HCT116 (cell line): ENCODE measurements around the gene TMEM11. TPM values are rescaled to one million over a fixed set of nuclear protein-coding genes. Genes with fewer than 3 reads are reported as not detected.

Experiments used
- ATAC-seq: fragments of 200-7000 bp; cut with Tn5 transposase; 2 replicates; pipeline ENCODE4 v1.9.1; 2020; ENCODE audit warnings: mild to moderate bottlenecking, moderate library complexity
- BruUV-seq: library from RNA; stranded (reverse); fragments of 400-500 nt; replicated peaks from 2 replicates; lab custom pipeline; 2021; lab: Mats Ljungman, UMichigan
- CTCF ChIA-PET: fragments of 300-600 bp; sonication (Branson Sonifier 250); formaldehyde crosslinking; loops from one replicate; lab custom pipeline; 2021; ENCODE audit warnings: antibody characterized with exemption; lab: Charles Lee
- POLR2A ChIA-PET: fragments of 300-600, 350-600 bp; sonication (Branson Sonifier 250); formaldehyde crosslinking; loops from one replicate; lab custom pipeline; 2021; ENCODE audit warnings: antibody characterized with exemption; lab: Charles Lee
- RAD21 ChIA-PET, 2 experiments: fragments of 300-600 bp; sonication (Branson Sonifier 250); formaldehyde crosslinking; loops; one replicate each; lab custom pipeline; 2023; ENCODE audit warnings: low total read pairs in 2 of 2; ENCODE audit not compliant: uncharacterized antibody in 2 of 2, unreplicated experiment in 2 of 2, low non-redundant PET in 1 of 2; lab: Charles Lee
- DNase-seq: peaks from one replicate; pipeline ENCODE4 v3.0.0-alpha.2; 2010; ENCODE audit warnings: low read depth, low spot score
- H2AFZ ChIP-seq: fragments of 200-600 bp; shearing (Covaris generic), sonication (generic); 2 replicates; pipeline ENCODE4 v1.6.1; 2017; ENCODE audit warnings: low read depth, mixed run types, mixed read lengths, antibody characterized with exemption, low read length; ENCODE audit not compliant: poor library complexity, severe bottlenecking
- H3K27ac ChIP-seq: 2 replicates; pipeline ENCODE4 v1.5.1; 2012; ENCODE audit warnings: low read depth, low read length
- H3K27me3 ChIP-seq: fragments of 200-600 bp; sonication (generic); 2 replicates; pipeline ENCODE4 v1.6.1; 2016; ENCODE audit warnings: mixed run types, low read length, mixed read lengths; ENCODE audit not compliant: insufficient read depth
- H3K36me3 ChIP-seq, 2 experiments: fragments of 200-500 bp in 1 of 2; fragments of 200-600 bp in 1 of 2; sonication (Bioruptor generic) in 1 of 2; sonication (generic) in 1 of 2; 2 replicates each; pipeline versions ENCODE4 v1.5.1 to v1.6.1; 2014 to 2016; ENCODE audit warnings: low read length in 2 of 2, inconsistent platforms in 1 of 2, mixed read lengths in 1 of 2, mixed run types in 1 of 2; ENCODE audit not compliant: insufficient read depth in 2 of 2, control insufficient read depth in 1 of 2
- H3K4me1 ChIP-seq, 2 experiments: fragments of 200-600 bp in 1 of 2; sonication (generic) in 1 of 2; 2 replicates each; pipeline versions ENCODE4 v1.5.1 to v1.6.1; 2012 to 2017; ENCODE audit warnings: low read length in 2 of 2, inconsistent platforms in 1 of 2, mild to moderate bottlenecking in 1 of 2, mixed read lengths in 1 of 2, mixed run types in 1 of 2, moderate library complexity in 1 of 2; ENCODE audit not compliant: insufficient read depth in 2 of 2, control insufficient read depth in 1 of 2
- H3K4me2 ChIP-seq: fragments of 200-600 bp; sonication (generic); 2 replicates; pipeline ENCODE4 v1.6.1; 2017; ENCODE audit warnings: mixed run types, low read length, mixed read lengths
- H3K4me3 ChIP-seq, 2 experiments: fragments of 200-600 bp in 1 of 2; sonication (generic) in 1 of 2; replicated peaks in 1 of 2; 2 replicates each; pipeline ENCODE4 v1.5.1; 2011 to 2016; ENCODE audit warnings: low read length in 2 of 2, control low read depth in 1 of 2, low read depth in 1 of 2, mild to moderate bottlenecking in 1 of 2, mixed read lengths in 1 of 2, mixed run types in 1 of 2
- H3K79me2 ChIP-seq: fragments of 200-600 bp; sonication (generic); 2 replicates; pipeline ENCODE4 v1.6.1; 2017; ENCODE audit warnings: mild to moderate bottlenecking, mixed run types, low read length, moderate library complexity, mixed read lengths; ENCODE audit not compliant: insufficient read depth
- H3K9ac ChIP-seq: fragments of 200-600 bp; sonication (generic); 2 replicates; pipeline ENCODE4 v1.6.1; 2016; ENCODE audit warnings: low read length, mixed read lengths
- H3K9me2 ChIP-seq: fragments of 200-600 bp; sonication (generic), shearing (Covaris generic); 2 replicates; pipeline ENCODE4 v1.6.1; 2017; ENCODE audit warnings: mixed run types, mild to moderate bottlenecking, moderate library complexity; ENCODE audit not compliant: insufficient read depth
- H3K9me3 ChIP-seq, 2 experiments: fragments of 200-500 bp in 1 of 2; fragments of 200-600 bp in 1 of 2; sonication (Bioruptor generic) in 1 of 2; sonication (generic) in 1 of 2; 2 replicates each; pipeline ENCODE4 v1.6.1; 2014 to 2017; ENCODE audit warnings: low read length in 2 of 2, mixed read lengths in 2 of 2, inconsistent platforms in 1 of 2, low read depth in 1 of 2, mild to moderate bottlenecking in 1 of 2, mixed run types in 1 of 2, moderate library complexity in 1 of 2; ENCODE audit not compliant: control insufficient read depth in 1 of 2, insufficient read depth in 1 of 2
- H4K20me1 ChIP-seq: fragments of 200-600 bp; sonication (generic), shearing (Covaris generic); 2 replicates; pipeline ENCODE4 v1.6.1; 2017; ENCODE audit warnings: mixed run types, mild to moderate bottlenecking, moderate library complexity; ENCODE audit not compliant: insufficient read depth
- ELF1 ChIP-seq: IDR thresholded peaks from 2 replicates; pipeline ENCODE4 v1.6.1; 2012; ENCODE audit warnings: low read depth, borderline replicate concordance
- POLR2A ChIP-seq: IDR thresholded peaks from 2 replicates; pipeline ENCODE4 v1.7.0; 2011; ENCODE audit warnings: borderline replicate concordance; ENCODE audit not compliant: insufficient read depth, insufficient read length; ENCODE audit errors: extremely low read depth
- POLR2AphosphoS5 ChIP-seq: IDR thresholded peaks from 2 replicates; pipeline ENCODE4 v1.6.1; 2011; ENCODE audit warnings: mild to moderate bottlenecking, low read depth, low read length, moderate library complexity
- RAD21 ChIP-seq: IDR thresholded peaks from 2 replicates; pipeline ENCODE4 v1.6.1; 2012; ENCODE audit warnings: low read depth, mild to moderate bottlenecking
- SIN3A ChIP-seq: IDR thresholded peaks from 2 replicates; pipeline ENCODE4 v1.6.1; 2012; ENCODE audit warnings: low read depth
- SP1 ChIP-seq: IDR thresholded peaks from 2 replicates; pipeline ENCODE4 v1.6.1; 2012; ENCODE audit warnings: low read depth
- intact Hi-C: fragments of 100-400 bp; cut with micrococcal nuclease; formaldehyde crosslinking; loops from 2 replicates; pipeline ENCODE4 v1.10.0; 2022
- total RNA-seq: library from RNA; stranded (reverse); gene quantifications from one replicate; pipeline ENCODE4 v1.2.1, GENCODE V29; 2021; ENCODE audit not compliant: unreplicated experiment
- TF ChIP-seq, protein P1 (sequence below), 3 experiments: fragments of 200-600 bp in 1 of 3; sonication (generic) in 1 of 3; IDR thresholded peaks in 2 of 3; conservative IDR thresholded peaks in 1 of 3; 2 replicates each; pipeline ENCODE4 v1.5.1; 2012 to 2017; ENCODE audit warnings: low read depth in 2 of 3, low read length in 2 of 3, antibody characterized with exemption in 1 of 3, borderline replicate concordance in 1 of 3, control low read depth in 1 of 3, mild to moderate bottlenecking in 1 of 3, mixed read lengths in 1 of 3, mixed run types in 1 of 3, moderate library complexity in 1 of 3; ENCODE audit not compliant: insufficient read depth in 1 of 3
- TF ChIP-seq, protein P2 (sequence below): IDR thresholded peaks from 2 replicates; pipeline ENCODE4 v1.6.1; 2012

Gene TMEM11
- total RNA-seq, 1 experiment from 2014 or later = 31.0 TPM

DNA sequence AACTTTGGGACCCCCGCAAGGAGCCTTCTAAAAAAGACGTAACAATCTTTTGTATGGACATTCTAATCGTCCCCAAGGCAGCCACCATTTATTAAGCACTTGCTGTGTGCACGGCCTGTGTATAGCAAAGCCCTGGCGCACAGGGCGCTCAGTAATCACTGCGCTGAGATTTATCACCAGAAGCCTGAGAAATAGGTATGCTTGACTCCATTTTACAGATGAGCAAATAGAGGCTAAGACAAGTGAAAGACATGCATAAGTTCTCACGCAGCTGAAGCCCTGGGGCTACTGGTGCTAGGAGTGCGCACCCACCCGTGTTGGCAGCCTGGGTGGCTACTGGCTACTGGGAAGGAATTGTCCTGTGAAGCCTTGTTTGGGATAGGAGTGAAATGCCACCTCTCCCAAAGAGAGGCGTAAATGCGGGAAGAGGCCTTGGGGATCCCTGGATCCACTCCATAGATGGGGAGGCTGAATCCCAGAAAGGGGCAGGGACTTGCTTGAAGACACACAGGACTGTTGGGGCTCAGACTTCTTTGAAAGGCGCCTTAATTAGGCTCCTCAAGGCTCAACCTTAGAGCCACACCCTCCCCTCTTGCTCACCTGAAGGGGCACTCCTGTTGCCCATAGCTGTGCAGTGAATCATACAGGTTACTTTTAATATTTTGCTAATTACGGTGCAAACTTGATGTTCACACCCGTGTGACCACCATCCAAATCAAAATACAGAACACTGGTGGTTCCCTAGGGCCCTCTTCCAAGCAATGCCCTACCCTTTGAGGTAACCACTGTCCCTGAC lies 39.9 kb upstream of the TMEM11 start:
- Histone ChIP-seq H3K4me1 (peaks cover 21 to 38% of the 10 kb centered on the region in 2 experiments), H3K27ac (no peak overlapping the region; the same call in 1 of the 2 replicates), H3K4me3 (peak overlapping the region; percentile 44 to 51), H4K20me1 (no peaks in the 10 kb centered on the region), H3K27me3 (no peaks in the 10 kb centered on the region), H3K36me3 (no peaks in the 10 kb centered on the region), H2AFZ (peak overlapping the region; percentile 63), H3K79me2 (no peaks in the 10 kb centered on the region), H3K9me2 (no peaks in the 10 kb centered on the region), H3K9ac (peak overlapping the region; percentile 25), H3K9me3 (no peaks in the 10 kb centered on the region), H3K4me2 (peak overlapping the region; percentile 70)
- intact Hi-C loops = no loop called here
- ChIA-PET POLR2A (no interaction called here), RAD21 (no interaction called here), CTCF (interaction anchor here (0.6 kb wide), 1 partner anchor 14 kb away, joined by 4 read pairs; no protein-coding TSS in a partner anchor)
- DNase-seq = no peak
- no TSS peak for BruUV-seq
- TF ChIP-seq SP1 (no peak), POLR2A (no peak), POLR2AphosphoS5 (no peak), SIN3A (no peak), RAD21 (no peak), ELF1 (no peak)
- TF ChIP-seq, protein P1, sequence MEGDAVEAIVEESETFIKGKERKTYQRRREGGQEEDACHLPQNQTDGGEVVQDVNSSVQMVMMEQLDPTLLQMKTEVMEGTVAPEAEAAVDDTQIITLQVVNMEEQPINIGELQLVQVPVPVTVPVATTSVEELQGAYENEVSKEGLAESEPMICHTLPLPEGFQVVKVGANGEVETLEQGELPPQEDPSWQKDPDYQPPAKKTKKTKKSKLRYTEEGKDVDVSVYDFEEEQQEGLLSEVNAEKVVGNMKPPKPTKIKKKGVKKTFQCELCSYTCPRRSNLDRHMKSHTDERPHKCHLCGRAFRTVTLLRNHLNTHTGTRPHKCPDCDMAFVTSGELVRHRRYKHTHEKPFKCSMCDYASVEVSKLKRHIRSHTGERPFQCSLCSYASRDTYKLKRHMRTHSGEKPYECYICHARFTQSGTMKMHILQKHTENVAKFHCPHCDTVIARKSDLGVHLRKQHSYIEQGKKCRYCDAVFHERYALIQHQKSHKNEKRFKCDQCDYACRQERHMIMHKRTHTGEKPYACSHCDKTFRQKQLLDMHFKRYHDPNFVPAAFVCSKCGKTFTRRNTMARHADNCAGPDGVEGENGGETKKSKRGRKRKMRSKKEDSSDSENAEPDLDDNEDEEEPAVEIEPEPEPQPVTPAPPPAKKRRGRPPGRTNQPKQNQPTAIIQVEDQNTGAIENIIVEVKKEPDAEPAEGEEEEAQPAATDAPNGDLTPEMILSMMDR (IDR thresholded peaks at IDR 0.05 in 2 of 3, conservative IDR thresholded peaks at IDR 0.05 in 1 of 3; ENCODE audit: borderline replicate concordance in 1 of 3, insufficient read depth in 1 of 3, low read depth in 2 of 3, low read length in 2 of 3) = no peak
- TF ChIP-seq, protein P2, sequence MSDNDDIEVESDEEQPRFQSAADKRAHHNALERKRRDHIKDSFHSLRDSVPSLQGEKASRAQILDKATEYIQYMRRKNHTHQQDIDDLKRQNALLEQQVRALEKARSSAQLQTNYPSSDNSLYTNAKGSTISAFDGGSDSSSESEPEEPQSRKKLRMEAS = no peak
- ATAC-seq = peak; percentile 23
